WTC11 (cell line): Measurements from ENCODE around the gene SPATA9.

Experiments
- CREB1 ChIP-seq: sonication (generic); formaldehyde crosslinking; IDR thresholded peaks from 2 replicates; pipeline ENCODE4 v1.8.0; 2023; ENCODE audit warnings: mild to moderate bottlenecking, missing genetic modification reagents
- CTCF ChIP-seq: fragments of 200-600 bp; IDR thresholded peaks from 2 replicates; pipeline ENCODE4 v1.8.0; 2022; ENCODE audit warnings: antibody characterized with exemption
- GABPB1 ChIP-seq: sonication (generic); formaldehyde crosslinking; IDR thresholded peaks from 2 replicates; pipeline ENCODE4 v1.8.1; 2023; ENCODE audit warnings: mild to moderate bottlenecking, missing genetic modification reagents
- IRF2 ChIP-seq: sonication (generic); formaldehyde crosslinking; IDR thresholded peaks from 2 replicates; pipeline ENCODE4 v1.8.0; 2022; ENCODE audit warnings: low read depth, missing genetic modification reagents, borderline replicate concordance
- NR3C1 ChIP-seq: sonication (generic); formaldehyde crosslinking; conservative IDR thresholded peaks from 2 replicates; pipeline ENCODE4 v1.8.1; 2023; ENCODE audit warnings: low read depth, mild to moderate bottlenecking, missing genetic modification reagents

DNA sequence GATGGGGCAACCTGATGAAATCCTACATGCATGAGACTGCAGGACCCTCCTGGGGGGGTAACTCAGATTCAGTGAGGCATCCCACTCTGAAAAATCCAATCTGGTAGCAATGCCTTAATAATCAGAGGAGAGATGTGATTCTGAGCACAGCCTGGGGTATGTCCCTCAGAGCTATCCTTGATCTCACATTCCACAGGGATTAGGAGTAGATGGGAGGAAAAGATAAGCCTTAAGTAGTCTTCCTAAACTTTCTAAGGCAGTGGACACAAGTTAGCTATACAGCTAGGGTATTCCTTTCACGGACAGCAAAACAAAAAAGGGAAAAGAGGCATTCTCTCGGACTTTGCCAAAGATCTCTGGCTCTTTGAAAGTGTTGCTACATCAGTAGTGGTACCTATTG is 3.9 kb upstream of the SPATA9 start:
- TF ChIP-seq CTCF: no peak
- TF ChIP-seq GABPB1: no peak
- no peak for TF ChIP-seq CREB1
- TF ChIP-seq NR3C1 (CRISPR knock-in tag): no peak
- no peak for TF ChIP-seq IRF2 (CRISPR knock-in tag)
